ENCODE results near the gene NACC2.

NACC2 gene

GRCh38 chr9:136011703-136012496 is 83.2 kb downstream of the NACC2 start:
- in situ Hi-C loops (cut with HindIII; ENCODE audit: low pct_ligation_motif_present, low pct_unique_long_range_greater_than_20kb, low sequenced_read_pairs), result no loop called here
- no peak for DNase-seq

DNA sequence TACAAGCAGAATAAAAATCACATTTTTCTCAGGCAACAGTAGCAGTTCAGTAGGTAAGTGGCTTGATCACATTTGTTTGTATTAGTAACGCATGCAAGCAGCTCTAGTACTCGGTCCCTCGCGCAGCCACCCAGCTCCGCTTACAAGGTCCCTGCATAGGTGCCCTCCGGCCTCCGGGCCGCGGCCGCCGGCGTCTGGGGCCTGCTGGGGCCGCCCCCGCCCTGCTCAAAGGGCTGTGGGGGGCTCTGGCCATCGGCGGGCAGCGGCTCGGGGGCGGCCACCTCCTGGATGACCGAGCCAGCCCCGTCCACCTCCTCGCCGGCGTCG is 83.8 kb downstream of the NACC2 start:
- in situ Hi-C loops (cut with HindIII; ENCODE audit: low pct_ligation_motif_present, low pct_unique_long_range_greater_than_20kb, low sequenced_read_pairs), result no loop called here
- DNase-seq, result no peak

GRCh38 chr9:136010615-136011361 is 84.3 kb downstream of the NACC2 start:
- DNase-seq, result no peak
- in situ Hi-C loops (cut with HindIII; ENCODE audit: low pct_ligation_motif_present, low pct_unique_long_range_greater_than_20kb, low sequenced_read_pairs), result no loop called here

- in situ Hi-C loops (cut with HindIII; ENCODE audit: low pct_ligation_motif_present, low pct_unique_long_range_greater_than_20kb, low sequenced_read_pairs), result no loop called here
- no peak for DNase-seq
Observed at GRCh38 chr9:136010176-136010575, 84.9 kb downstream of the NACC2 start.

DNA sequence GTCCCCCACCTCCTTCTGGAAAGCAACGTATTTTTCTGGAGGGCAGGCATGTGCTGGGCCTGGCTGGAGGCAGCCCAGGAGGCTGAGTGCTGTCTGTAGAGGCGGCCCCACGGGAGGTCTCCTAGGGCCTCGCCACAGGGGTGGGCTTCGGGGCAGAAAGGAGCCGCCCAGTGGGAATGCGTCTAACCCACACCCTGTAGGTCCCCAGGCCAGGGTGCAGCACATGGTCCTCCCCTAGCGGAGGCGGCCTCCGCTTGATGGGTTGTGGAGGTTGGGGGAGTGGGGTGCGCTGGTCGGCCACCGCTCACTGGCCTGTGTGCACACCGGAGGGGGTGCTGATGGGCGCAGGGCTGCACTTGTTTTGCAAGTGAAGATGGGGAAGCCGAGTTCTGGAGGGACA is 85.6 kb downstream of the NACC2 start:
- in situ Hi-C loops (cut with HindIII; ENCODE audit: low pct_ligation_motif_present, low pct_unique_long_range_greater_than_20kb, low sequenced_read_pairs), result no loop called here
- DNase-seq, result no peak

- in situ Hi-C loops (cut with HindIII; ENCODE audit: low pct_ligation_motif_present, low pct_unique_long_range_greater_than_20kb, low sequenced_read_pairs), result no loop called here
- DNase-seq, result no peak
Observed at GRCh38 chr9:136008693-136008997, 86.4 kb downstream of the NACC2 start.

DNA sequence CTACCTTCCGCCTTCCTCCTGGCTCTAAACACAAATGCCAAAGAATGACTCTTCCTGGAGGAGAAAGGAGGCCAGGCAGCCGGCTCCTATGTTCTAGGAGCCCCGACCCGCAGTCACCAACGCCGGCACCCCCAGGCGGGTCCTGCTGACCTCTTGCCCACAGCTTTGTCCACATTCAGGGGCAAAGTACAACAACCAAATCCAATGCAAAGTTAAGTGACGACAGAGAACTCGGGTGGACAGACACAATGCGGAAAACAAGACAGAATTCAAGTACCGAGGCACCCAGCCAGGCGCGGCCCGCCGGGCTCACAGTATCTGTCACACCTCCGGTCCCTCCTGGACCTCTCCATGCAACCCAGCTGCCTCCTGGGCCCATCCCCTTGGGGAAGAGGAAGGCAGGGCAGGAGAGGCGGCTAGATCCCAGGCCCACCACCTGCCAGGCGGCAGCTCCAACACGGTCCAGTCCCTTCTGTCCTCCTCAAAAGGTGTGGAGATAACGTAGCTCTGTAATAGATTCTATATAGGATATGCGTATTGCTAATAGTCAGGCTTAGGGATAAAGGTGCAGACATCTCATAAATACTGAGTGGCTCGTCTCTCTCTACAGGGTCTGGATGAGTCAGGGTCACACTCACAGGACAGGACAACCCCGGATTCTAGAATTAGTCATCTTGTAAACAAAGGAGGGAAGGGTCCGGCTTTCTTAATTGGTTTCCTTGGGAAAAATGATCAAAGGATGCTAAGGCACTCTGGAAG is 87.0 kb downstream of the NACC2 start:
- DNase-seq, result no peak
- in situ Hi-C loops (cut with HindIII; ENCODE audit: low pct_ligation_motif_present, low pct_unique_long_range_greater_than_20kb, low sequenced_read_pairs), result no loop called here

DNA sequence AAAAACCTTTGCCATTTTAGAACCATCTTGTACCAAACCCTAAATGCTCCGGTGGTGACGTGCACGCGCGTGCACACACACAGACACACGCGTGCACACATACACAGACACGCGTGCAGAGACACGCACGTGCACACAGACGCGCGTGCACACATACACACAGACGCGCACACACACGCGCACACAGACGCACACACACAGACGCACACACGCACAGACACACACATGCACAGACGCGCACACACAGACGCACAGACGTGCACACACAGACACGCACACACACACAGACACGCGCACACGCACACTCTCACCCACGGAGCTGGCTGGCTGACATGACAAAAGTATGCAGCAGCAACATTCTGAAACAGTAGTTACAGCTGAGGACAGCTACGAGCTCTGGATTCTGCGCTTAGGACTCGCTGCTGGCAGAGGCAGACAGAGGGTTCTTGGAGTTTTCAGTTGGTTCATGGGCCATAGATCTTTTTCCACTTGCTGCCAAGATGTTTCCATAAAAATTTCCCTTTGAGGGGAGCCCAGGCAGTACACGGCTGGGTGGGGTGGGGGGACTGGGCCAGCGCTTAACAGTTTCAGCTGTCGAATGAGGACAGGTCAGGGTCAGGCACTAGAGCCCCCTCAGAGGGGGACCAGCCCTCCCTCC is 87.7 kb downstream of the NACC2 start:
- DNase-seq, result no peak
- in situ Hi-C loops (cut with HindIII; ENCODE audit: low pct_ligation_motif_present, low pct_unique_long_range_greater_than_20kb, low sequenced_read_pairs), result no loop called here

DNA sequence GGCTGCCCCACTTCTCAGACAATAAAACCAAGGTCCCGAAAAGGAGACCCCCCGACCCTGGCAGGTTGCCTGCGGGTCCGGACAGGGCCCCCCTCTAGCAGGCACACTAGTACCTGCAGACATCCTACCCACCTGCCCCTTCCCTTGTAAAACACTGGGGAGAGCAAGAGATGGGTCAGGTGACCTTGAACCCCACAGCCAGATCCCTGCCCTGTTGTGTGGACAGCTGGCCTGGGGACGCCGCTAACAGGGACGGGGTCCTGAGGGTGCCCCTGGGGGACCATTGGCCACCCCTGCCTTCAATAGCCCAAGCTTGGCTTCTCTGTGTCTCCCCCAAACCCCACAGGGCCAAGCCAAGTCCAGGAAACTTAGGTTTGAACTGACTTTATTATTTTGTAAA is 88.9 kb downstream of the NACC2 start:
- in situ Hi-C loops (cut with HindIII; ENCODE audit: low pct_ligation_motif_present, low pct_unique_long_range_greater_than_20kb, low sequenced_read_pairs), result no loop called here
- DNase-seq, result no peak

- DNase-seq, result no peak
- in situ Hi-C loops (cut with HindIII; ENCODE audit: low pct_ligation_motif_present, low pct_unique_long_range_greater_than_20kb, low sequenced_read_pairs), result no loop called here
Observed at GRCh38 chr9:136004712-136005111, 90.4 kb downstream of the NACC2 start.

DNA sequence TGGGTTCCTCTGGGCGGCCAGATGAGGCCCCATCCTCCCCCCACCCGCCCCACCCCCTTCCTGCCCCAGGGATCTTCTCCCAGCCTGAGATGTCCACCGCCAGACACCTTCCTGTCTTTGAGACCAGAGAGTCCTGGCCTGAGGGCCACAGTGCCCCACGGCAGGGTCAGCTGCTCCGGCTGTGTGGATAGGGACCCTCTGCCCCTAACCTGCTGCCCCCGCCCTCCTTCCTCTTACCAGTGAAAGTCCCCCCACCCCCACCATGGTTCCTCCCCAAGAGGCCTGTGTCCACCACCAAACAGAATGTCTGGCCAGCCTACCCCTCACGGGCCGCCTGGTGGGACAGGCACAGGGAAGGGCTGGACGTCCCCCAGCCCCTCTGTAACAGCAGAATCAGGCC is 90.9 kb downstream of the NACC2 start:
- in situ Hi-C loops (cut with HindIII; ENCODE audit: low pct_ligation_motif_present, low pct_unique_long_range_greater_than_20kb, low sequenced_read_pairs), result no loop called here

DNA sequence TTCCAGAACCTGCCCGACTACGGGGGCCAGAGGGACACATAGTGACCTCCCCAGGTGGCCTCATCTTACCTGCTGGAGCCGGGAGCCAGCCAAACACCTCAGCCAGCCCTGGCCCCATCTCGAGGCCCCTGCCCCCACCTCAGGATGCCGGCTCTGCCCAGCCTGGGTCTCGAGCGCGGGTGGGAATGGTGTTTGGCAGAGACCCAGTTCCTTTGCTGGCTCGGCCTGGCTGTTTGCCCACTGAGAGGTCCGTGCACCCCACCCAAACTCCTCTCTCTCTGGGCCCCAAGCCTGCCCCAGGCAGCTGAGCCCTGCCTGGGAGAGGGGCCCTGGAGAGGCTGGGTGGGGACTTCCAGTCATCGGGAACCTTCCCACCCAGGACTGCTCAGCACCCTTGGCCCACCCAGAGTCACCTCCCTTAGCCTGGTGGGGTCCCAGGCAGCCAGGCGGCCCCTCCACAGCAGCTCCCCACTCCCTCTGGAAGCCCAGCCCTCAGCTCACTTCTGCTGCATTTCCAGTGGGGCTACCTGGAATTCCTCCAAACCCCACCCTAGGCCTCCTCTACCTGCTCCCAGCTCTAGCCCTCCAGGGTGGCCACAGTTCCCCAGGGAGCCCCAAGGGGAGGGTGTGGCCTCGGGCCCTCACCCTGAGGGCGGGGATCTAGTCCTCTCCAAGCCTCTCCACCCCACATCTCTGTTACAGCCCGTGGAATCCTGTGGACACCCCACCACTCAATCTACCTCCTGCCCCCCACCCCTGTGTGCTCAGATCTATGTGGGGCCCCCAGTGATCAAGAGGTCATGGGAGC is 91.5 kb downstream of the NACC2 start:
- no peak for DNase-seq
- in situ Hi-C loops (cut with HindIII; ENCODE audit: low pct_ligation_motif_present, low pct_unique_long_range_greater_than_20kb, low sequenced_read_pairs), result no loop called here

More for the DNA sequence above, 90.9 kb downstream of the NACC2 start:
- DNase-seq, result no peak

DNA sequence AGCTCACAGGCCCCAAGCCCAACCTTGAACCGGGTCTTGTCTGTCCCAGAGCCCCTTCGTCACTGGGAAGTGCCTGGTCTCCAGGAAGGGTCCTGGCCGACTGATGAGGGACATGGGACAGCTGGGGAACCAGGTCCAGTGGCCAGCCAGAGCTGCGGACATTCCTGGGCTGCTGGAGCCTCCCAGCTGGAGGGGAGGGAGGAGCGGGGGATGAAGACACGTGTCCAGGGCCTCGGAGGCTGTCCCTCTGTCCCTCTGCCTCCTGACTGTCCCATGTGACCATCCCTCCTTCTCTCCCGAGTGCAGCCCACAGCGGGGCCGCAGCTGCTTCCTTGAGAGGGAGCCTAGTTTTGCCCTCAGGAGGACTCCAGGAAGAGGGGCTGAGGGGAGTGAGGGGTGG is 92.2 kb downstream of the NACC2 start:
- no peak for DNase-seq
- in situ Hi-C loops (cut with HindIII; ENCODE audit: low pct_ligation_motif_present, low pct_unique_long_range_greater_than_20kb, low sequenced_read_pairs), result no loop called here

DNA sequence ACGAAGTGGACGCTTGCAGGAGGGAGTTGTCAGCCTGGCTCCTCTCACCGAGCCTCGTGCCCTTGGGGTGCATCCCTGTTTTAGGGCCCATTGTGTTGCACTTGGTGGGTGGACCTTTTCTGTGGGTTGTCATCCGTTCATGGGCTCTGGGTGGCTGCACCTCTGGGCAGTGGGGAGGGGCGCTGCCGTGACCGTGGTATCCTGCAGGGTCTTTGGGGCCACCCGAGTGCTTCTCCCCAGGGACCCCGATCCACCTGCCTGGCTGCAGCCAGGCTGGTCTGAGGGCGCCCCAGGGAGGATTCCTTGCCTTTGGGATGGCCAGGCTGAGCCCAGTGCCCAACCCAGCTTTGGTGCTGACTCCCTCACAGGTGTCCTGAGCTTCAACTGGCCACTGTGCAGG is 92.9 kb downstream of the NACC2 start:
- DNase-seq, result no peak
- in situ Hi-C loops (cut with HindIII; ENCODE audit: low pct_ligation_motif_present, low pct_unique_long_range_greater_than_20kb, low sequenced_read_pairs), result no loop called here

DNA sequence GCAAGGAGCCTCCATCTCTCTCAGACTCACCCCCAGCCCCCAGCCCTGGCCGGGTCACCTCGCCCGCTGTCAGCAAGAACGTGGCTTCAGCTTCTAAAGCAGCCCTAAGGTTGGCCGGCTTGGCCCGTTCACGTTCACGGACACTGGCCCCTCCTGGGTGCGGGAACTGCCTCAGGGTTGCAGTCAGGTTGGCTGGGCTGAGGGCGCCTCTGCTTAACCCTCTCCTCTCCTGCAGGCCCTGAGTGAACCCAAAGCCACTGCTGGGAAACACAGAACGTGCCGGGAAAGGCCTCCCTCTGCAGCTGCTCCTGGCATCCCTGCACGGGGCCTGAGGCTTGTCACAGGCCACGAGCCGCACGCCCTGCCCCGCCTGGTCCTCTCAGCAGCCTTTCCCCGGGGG is 93.9 kb downstream of the NACC2 start:
- in situ Hi-C loops (cut with HindIII; ENCODE audit: low pct_ligation_motif_present, low pct_unique_long_range_greater_than_20kb, low sequenced_read_pairs), result no loop called here
- no peak for DNase-seq

GRCh38 chr9:135998410-135999071 is 96.5 kb downstream of the NACC2 start:
- in situ Hi-C loops (cut with HindIII; ENCODE audit: low pct_ligation_motif_present, low pct_unique_long_range_greater_than_20kb, low sequenced_read_pairs), result no loop called here

GRCh38 chr9:135998016-135998380 is 97.1 kb downstream of the NACC2 start:
- DNase-seq, result no peak
- in situ Hi-C loops (cut with HindIII; ENCODE audit: low pct_ligation_motif_present, low pct_unique_long_range_greater_than_20kb, low sequenced_read_pairs), result no loop called here

More at GRCh38 chr9:135998410-135999071, 96.5 kb downstream of the NACC2 start:
- DNase-seq, result no peak

Measured in ACHN (cell line).